Uterine smooth muscle cell (primary cell): ENCODE data around the gene C11orf24. TPM values are rescaled to one million over a fixed set of nuclear protein-coding genes. Genes with fewer than 3 reads are reported as not detected.

Source experiments
- total RNA-seq: library from RNA; depleted of rRNA; stranded (reverse); fragments of >200 nt; gene quantifications from 2 replicates; pipeline ENCODE4 v1.2.3, GENCODE V29; 2014

The C11orf24 gene
- 28.6 and 68.5 TPM in 2 replicates for total RNA-seq

DNA sequence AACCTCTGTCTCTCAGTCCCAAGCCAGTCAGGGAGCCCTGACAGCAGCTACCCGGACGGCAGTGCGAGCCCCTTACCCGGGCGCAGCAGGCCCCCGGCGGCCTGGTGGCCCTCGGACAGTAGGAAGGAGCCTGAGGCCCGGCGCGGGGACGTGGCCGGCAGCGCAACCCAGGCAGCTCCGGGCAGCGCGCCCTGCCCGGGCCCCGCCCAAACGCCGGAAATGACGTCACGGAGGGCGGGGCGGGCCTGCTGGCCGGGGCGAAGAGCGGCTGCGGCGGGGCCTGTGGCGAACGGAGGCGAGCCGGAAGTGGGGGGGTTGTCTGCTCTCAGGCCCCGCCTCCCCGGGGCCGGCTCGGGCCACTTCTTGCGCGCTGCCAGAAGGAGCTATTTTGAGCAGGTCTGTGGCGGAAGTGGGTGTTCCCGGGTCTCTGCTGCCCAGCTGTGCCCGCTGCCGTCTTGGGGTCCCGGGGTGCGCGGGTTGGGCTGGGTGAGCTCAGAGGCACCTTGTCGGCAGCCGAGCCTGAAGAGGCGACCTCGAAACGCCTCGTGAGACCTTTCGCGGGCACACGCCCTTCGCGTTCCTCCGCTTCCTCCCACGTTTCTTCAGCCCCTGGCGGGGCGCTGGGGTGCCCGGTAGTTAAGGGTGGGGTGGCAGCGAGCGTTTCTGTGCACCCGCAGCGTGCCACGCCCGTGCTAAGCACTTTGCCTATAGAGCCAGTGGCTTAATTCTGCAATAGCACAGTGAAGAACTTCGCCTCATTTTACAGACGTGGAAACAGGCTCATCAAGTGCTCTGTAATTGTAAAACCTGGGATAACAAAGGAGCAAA, at the start of gene C11orf24:
Gene C11orf24, minus strand, starts transcription at position 193 of the 828 bp plus-strand sequence. CDS start 8,206 bp downstream, outside the sequence.

DNA sequence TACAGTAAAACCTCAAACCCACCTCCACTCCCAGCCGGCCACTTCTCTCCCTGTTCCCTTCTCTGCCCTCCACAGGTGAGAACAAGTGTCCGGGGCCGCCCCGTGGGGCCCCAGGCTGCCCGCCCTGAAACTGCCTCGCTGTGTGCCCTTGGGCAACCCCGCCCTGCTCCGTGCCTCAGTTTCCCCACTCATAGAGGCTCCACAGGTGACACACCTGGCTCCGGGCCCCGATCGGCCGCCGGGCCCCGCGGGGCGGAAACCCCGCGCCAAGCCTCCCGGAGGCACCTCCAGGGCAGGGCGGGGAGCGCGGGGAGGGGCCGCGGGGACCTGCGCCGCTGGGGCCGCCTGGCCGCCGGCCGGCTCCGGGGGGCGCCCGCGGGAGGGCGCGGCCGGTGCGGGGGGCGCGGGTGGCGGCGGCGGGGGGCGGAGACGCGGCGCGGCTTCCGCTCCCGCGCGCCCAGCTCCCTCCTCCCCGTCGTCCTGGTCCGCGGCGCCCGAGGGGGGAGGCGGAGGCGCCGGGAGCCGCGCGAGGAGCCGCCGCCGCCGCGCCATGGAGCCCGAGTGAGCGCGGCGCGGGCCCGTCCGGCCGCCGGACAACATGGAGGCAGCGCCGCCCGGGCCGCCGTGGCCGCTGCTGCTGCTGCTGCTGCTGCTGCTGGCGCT, 40.5 kb upstream of the C11orf24 start, which contains the start of gene LRP5:
Gene LRP5, plus strand, starts transcription at position 475 of the 663 bp plus-strand sequence. Its CDS starts 124 bp downstream, at position 599.

GRCh38 chr11:68213135-68213515, 58.6 kb downstream of the C11orf24 start, which contains the start of gene KMT5B:
TSS of gene KMT5B (minus strand) at chr11:68213296. CDS start at chr11:68190076, 23,220 bp downstream.

Other genes starting within 250 kb of the C11orf24 start
- 96.4 and 115 TPM in 2 replicates for gene NDUFS8, start 241.3 kb downstream of the C11orf24 start, total RNA-seq
- 129 and 141 TPM in 2 replicates for gene TCIRG1, start 232.9 kb downstream of the C11orf24 start, total RNA-seq
- 14.8 and 16.1 TPM in 2 replicates for gene CHKA, start 150.6 kb downstream of the C11orf24 start, total RNA-seq
- 27.3 and 35.2 TPM in 2 replicates for gene KMT5B, start 58.7 kb downstream of the C11orf24 start, total RNA-seq
- 28.4 and 52.1 TPM in 2 replicates for gene LRP5, start 40.6 kb upstream of the C11orf24 start, total RNA-seq
- gene PPP6R3, start 188.8 kb upstream of the C11orf24 start, total RNA-seq = 120 and 138 TPM in 2 replicates